GM13976 (cell line): ENCODE data around the gene STMN1.

Source experiments
- DNase-seq: peaks from one replicate; pipeline ENCODE4 v3.0.0; 2012; ENCODE audit warnings: low spot score
- in situ Hi-C: fragments of 300-500 bp; cut with MboI; formaldehyde crosslinking; loops from one replicate; pipeline ENCODE4 v1.12.0; 2022; ENCODE audit warnings: low sequenced_read_pairs, mixed read lengths, inconsistent platforms; ENCODE audit not compliant: unreplicated experiment
- TF ChIP-seq, protein P1 (sequence below): IDR thresholded peaks from 2 replicates; pipeline ENCODE4 v1.5.1; 2012; ENCODE audit warnings: borderline replicate concordance, mild to moderate bottlenecking; ENCODE audit not compliant: insufficient read depth; ENCODE audit errors: extremely low read depth, missing control alignments, control extremely low read depth

The STMN1 gene

DNA sequence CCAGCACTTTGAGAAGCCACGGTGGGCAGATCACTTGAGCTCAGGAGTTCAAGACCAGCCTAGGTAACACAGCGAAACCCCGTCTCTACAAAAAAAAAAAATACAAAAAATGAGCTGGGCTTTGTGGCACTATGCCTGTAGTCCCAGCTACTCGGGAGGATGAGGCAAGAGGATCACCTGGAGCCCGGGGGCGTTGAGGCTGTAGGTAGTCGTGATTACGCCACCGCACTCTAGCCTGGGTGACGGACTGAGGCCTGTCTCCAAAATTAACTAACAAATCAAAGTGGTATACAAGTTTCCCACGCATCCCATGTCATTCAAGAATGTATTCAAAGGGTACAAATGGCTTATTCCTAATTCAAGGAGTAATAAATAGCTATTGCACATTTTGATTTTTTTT lies 49.4 kb downstream of the STMN1 start:
- in situ Hi-C loops, result no loop called here
- DNase-seq, result no peak
- TF ChIP-seq, protein P1, sequence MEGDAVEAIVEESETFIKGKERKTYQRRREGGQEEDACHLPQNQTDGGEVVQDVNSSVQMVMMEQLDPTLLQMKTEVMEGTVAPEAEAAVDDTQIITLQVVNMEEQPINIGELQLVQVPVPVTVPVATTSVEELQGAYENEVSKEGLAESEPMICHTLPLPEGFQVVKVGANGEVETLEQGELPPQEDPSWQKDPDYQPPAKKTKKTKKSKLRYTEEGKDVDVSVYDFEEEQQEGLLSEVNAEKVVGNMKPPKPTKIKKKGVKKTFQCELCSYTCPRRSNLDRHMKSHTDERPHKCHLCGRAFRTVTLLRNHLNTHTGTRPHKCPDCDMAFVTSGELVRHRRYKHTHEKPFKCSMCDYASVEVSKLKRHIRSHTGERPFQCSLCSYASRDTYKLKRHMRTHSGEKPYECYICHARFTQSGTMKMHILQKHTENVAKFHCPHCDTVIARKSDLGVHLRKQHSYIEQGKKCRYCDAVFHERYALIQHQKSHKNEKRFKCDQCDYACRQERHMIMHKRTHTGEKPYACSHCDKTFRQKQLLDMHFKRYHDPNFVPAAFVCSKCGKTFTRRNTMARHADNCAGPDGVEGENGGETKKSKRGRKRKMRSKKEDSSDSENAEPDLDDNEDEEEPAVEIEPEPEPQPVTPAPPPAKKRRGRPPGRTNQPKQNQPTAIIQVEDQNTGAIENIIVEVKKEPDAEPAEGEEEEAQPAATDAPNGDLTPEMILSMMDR, result no peak

DNA sequence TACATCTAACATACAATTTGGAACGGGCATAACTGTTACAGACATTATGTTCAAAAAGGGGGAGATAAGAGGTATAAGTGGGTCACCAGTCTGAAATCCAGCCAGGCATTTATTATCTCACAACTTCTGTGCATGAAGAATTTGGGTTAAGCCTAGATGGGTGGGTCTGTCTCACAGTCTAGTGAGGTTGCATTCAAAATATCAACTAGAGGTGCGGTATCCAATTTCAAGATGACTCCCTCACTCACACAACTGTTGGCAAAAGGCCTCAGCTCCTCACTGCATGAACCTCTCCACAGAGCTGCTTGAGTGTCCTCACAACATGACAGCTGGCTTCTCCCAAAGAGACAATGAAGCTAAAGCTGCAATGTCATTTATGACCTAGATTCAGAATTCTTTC lies 51.7 kb downstream of the STMN1 start:
- TF ChIP-seq, protein P1, result no peak
- in situ Hi-C loops, result no loop called here
- no peak for DNase-seq
